Neuronal stem cell (in vitro differentiated cells): ENCODE measurements around the gene FARS2.
"Not testable (repeated sequence)": the region's sequence is repeated elsewhere in the genome, so short reads cannot be mapped to it uniquely, and the experiment has no call there.

Experiments used
- DNase-seq: peaks from one replicate; pipeline ENCODE4 v3.0.0-alpha.2; 2013; ENCODE audit warnings: low spot score
- H2AFZ ChIP-seq: one replicate; pipeline ENCODE4 v1.6.1; 2013; ENCODE audit warnings: mild to moderate bottlenecking, low read length, inconsistent platforms
- H2AK5ac ChIP-seq: 2 replicates; pipeline ENCODE4 v1.6.1; 2013; ENCODE audit warnings: low read depth, mild to moderate bottlenecking, inconsistent platforms, low read length, moderate library complexity, mixed read lengths
- H2BK120ac ChIP-seq: 2 replicates; pipeline ENCODE4 v1.6.1; 2013; ENCODE audit warnings: low read depth, mild to moderate bottlenecking, inconsistent platforms, low read length, moderate library complexity, mixed read lengths
- H2BK12ac ChIP-seq: one replicate; pipeline ENCODE4 v1.6.1; 2013; ENCODE audit warnings: low read length, inconsistent platforms
- H2BK15ac ChIP-seq: 2 replicates; pipeline ENCODE4 v1.6.1; 2013; ENCODE audit warnings: mild to moderate bottlenecking, low read length, inconsistent platforms, mixed read lengths
- H2BK5ac ChIP-seq: one replicate; pipeline ENCODE4 v1.6.1; 2013; ENCODE audit warnings: inconsistent platforms, mild to moderate bottlenecking, low read length, moderate library complexity
- H3K14ac ChIP-seq: one replicate; pipeline ENCODE4 v1.6.1; 2013; ENCODE audit warnings: low read length, inconsistent platforms
- H3K18ac ChIP-seq: 2 replicates; pipeline ENCODE4 v1.6.1; 2013; ENCODE audit warnings: low read length, inconsistent platforms
- H3K23ac ChIP-seq: 2 replicates; pipeline ENCODE4 v1.6.1; 2013; ENCODE audit warnings: low read depth, mild to moderate bottlenecking, mixed read lengths, low read length, inconsistent platforms; ENCODE audit not compliant: poor library complexity
- H3K27ac ChIP-seq: replicated peaks from 3 replicates; pipeline ENCODE4 v1.5.1; 2013; ENCODE audit warnings: low read length, inconsistent platforms
- H3K27me3 ChIP-seq, 3 experiments: 2 replicates each; pipeline ENCODE4 v1.6.1; 2013; ENCODE audit warnings: low read length in 3 of 3, mild to moderate bottlenecking in 2 of 3, inconsistent platforms in 1 of 3, low read depth in 1 of 3, mixed read lengths in 1 of 3, moderate library complexity in 1 of 3; ENCODE audit not compliant: control insufficient read depth in 3 of 3, insufficient read depth in 3 of 3
- H3K36me3 ChIP-seq, 2 donors: replicated peaks in 1 of 2; 2 replicates each; pipeline ENCODE4 v1.6.1; 2013; ENCODE audit warnings: low read length in 2 of 2; ENCODE audit not compliant: control insufficient read depth in 2 of 2, insufficient read depth in 2 of 2
- H3K4ac ChIP-seq: 2 replicates; pipeline ENCODE4 v1.6.1; 2013; ENCODE audit warnings: inconsistent platforms, mild to moderate bottlenecking, low read length, moderate library complexity
- H3K4me1 ChIP-seq, 2 donors: 1 replicate in 1 of 2; 2 replicates in 1 of 2; pipeline ENCODE4 v1.6.1; 2013; ENCODE audit warnings: low read length in 2 of 2, low read depth in 1 of 2; ENCODE audit not compliant: control insufficient read depth in 2 of 2, insufficient read depth in 1 of 2
- H3K4me2 ChIP-seq: one replicate; pipeline ENCODE4 v1.6.1; 2013; ENCODE audit warnings: mild to moderate bottlenecking, low read length, inconsistent platforms; ENCODE audit not compliant: insufficient read depth, poor library complexity, severe bottlenecking
- H3K4me3 ChIP-seq, 2 donors: 2 replicates each; pipeline ENCODE4 v1.5.1; 2013; ENCODE audit warnings: low read length in 2 of 2, mild to moderate bottlenecking in 2 of 2, inconsistent platforms in 1 of 2, moderate library complexity in 1 of 2
- H3K79me1 ChIP-seq: one replicate; pipeline ENCODE4 v1.6.1; 2013; ENCODE audit warnings: low read depth, mild to moderate bottlenecking, inconsistent platforms, low read length, moderate library complexity
- H3K9ac ChIP-seq: one replicate; pipeline ENCODE4 v1.6.1; 2013; ENCODE audit warnings: mild to moderate bottlenecking, low read depth, low read length, inconsistent platforms; ENCODE audit not compliant: poor library complexity
- H3K9me3 ChIP-seq, 2 donors: replicated peaks in 1 of 2; 2 replicates each; pipeline versions ENCODE3 to v1.6.1; 2013; ENCODE audit warnings: low read length in 2 of 2, mild to moderate bottlenecking in 2 of 2, inconsistent platforms in 1 of 2, low read depth in 1 of 2, mixed read lengths in 1 of 2, moderate library complexity in 1 of 2; ENCODE audit not compliant: control insufficient read depth in 2 of 2, insufficient read depth in 1 of 2
- H4K8ac ChIP-seq: one replicate; pipeline ENCODE4 v1.6.1; 2013; ENCODE audit warnings: low read depth, mild to moderate bottlenecking, inconsistent platforms, low read length, moderate library complexity
- H4K91ac ChIP-seq: one replicate; pipeline ENCODE4 v1.6.1; 2013; ENCODE audit warnings: low read length, low read depth, mild to moderate bottlenecking, inconsistent platforms; ENCODE audit not compliant: poor library complexity
- WGBS, 2 donors: extraction: QIAGEN DNeasy Blood & Tissue Kit; methylation state at CpG; one replicate each; pipeline ENCODE4 v1.1.7; 2013; ENCODE audit warnings: missing lambda C conversion rate in 2 of 2, mixed read lengths in 1 of 2; ENCODE audit not compliant: insufficient read length in 2 of 2, insufficient replicate concordance in 1 of 2; ENCODE audit errors: extremely low coverage in 2 of 2; 5-methylcytosine and 5-hydroxymethylcytosine counted together

FARS2 gene

DNA sequence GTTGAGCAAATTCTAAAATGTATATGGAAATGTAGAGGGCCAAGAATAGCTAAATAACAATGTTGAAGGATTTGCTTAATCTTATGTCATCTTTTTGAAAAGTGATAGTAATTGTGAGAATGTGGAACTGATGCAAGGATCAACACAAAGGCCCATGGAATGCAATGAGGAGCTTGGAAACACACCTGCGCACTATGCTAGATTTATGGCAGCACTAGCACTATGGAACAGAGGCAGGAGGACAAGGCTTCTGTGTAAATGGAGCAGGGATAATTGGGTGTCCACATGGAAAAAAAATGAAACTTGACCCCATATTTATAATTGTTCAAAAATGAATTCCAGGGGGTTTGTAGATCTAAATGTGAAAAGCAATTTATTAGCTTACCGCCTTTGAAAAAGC, 298.3 kb downstream of the FARS2 start:
- Histone ChIP-seq H3K79me1 (no peaks in the 10 kb centered on the region), H2BK15ac (no peak overlapping the region), H2BK5ac (no peak overlapping the region), H3K4me1 (peaks cover 0 to 3% of the 10 kb centered on the region in 2 donors), H3K27me3 (no peaks in the 10 kb centered on the region), H3K36me3 (no peaks in the 10 kb centered on the region), H3K9me3 (no peaks in the 10 kb centered on the region), H4K91ac (no peak overlapping the region), H2AFZ (no peak overlapping the region), H2AK5ac (no peak overlapping the region), H2BK120ac (no peak overlapping the region), H3K27ac (no peak overlapping the region), H3K9ac (no peak overlapping the region), H3K4ac (no peak overlapping the region), H4K8ac (no peak overlapping the region), H3K14ac (no peak overlapping the region), H3K4me3 (no peak overlapping the region), H3K4me2 (no peak overlapping the region), H2BK12ac (no peak overlapping the region), H3K18ac (no peak overlapping the region), H3K23ac (no peak overlapping the region)
- DNase-seq = no peak
- no CpG with 5 or more reads among the region's 2 CpGs for WGBS, 2 donors

DNA sequence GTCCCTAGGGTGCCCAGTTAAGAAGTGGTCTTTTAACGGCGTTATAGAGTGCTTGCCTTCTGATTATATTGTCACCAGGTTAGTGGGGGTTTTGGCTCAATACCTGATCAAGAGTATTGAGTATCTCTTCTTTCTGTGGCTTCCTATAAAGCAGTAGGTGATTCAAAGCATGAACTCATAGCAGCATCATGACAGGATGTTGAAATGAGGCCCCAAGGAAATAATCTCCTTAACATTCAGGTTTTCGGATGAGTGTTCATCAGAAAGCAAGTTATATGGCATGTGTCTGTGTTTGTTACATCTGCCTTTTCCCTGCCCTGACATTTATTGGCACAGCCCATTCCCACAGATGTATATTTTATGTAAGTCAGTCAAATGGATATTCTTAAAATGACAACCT, 301.0 kb downstream of the FARS2 start:
- no peak overlapping the region for H3K23ac ChIP-seq
- H3K27ac ChIP-seq = no peak overlapping the region
- no peak overlapping the region for H2AFZ ChIP-seq
- H2BK15ac ChIP-seq = no peak overlapping the region
- no peak overlapping the region for H4K8ac ChIP-seq
- no CpG with 5 or more reads among the region's 3 CpGs for WGBS, 2 donors
- H3K4ac ChIP-seq = no peak overlapping the region
- H3K14ac ChIP-seq = no peak overlapping the region
- DNase-seq = no peak
- H2BK5ac ChIP-seq = no peak overlapping the region
- no peak overlapping the region for H4K91ac ChIP-seq
- H2AK5ac ChIP-seq = no peak overlapping the region
- no peak overlapping the region for H3K18ac ChIP-seq
- H2BK120ac ChIP-seq = no peak overlapping the region
- peaks cover 0 to 2% of the 10 kb centered on the region in 2 donors for H3K4me1 ChIP-seq
- H3K9me3 ChIP-seq = no peaks in the 10 kb centered on the region
- no peak overlapping the region for H3K9ac ChIP-seq
- no peaks in the 10 kb centered on the region for H3K27me3 ChIP-seq
- H3K4me3 ChIP-seq = no peak overlapping the region
- no peak overlapping the region for H2BK12ac ChIP-seq
- no peaks in the 10 kb centered on the region for H3K36me3 ChIP-seq
- H3K4me2 ChIP-seq = no peak overlapping the region
- H3K79me1 ChIP-seq = no peaks in the 10 kb centered on the region

DNA sequence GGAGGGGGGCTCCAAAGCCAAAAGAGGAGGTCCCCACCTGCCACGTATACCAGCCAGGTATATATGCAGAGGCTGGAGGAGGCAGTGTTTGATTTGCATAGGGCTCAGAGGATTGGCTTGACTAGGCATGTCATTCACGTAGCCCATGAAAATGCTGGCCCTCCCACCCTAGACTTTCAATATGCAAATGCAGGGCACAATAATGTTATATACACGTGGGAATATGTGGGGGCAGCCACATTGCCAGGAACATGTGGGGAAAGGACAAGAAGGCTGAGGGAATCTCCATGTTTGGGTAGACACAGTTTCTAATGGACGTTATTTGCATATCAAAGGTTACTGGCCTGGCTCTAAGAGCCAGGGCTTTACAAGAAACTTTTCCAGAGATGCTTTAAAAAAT, 301.8 kb downstream of the FARS2 start:
- H2AK5ac ChIP-seq = no peak overlapping the region
- H2BK15ac ChIP-seq = no peak overlapping the region
- no peak overlapping the region for H3K9ac ChIP-seq
- H3K4me3 ChIP-seq = no peak overlapping the region
- H3K9me3 ChIP-seq = no peaks in the 10 kb centered on the region
- no peaks in the 10 kb centered on the region for H3K36me3 ChIP-seq
- H2BK120ac ChIP-seq = no peak overlapping the region
- H3K27ac ChIP-seq = no peak overlapping the region
- no peak overlapping the region for H2BK12ac ChIP-seq
- no CpG with 5 or more reads among the region's 4 CpGs for WGBS, 2 donors
- no peak overlapping the region for H3K4me2 ChIP-seq
- no peak overlapping the region for H4K91ac ChIP-seq
- H3K27me3 ChIP-seq = no peaks in the 10 kb centered on the region
- no peak overlapping the region for H3K4ac ChIP-seq
- H2BK5ac ChIP-seq = no peak overlapping the region
- no peak overlapping the region for H3K18ac ChIP-seq
- no peak overlapping the region for H4K8ac ChIP-seq
- H3K4me1 ChIP-seq = peaks cover 0 to 2% of the 10 kb centered on the region in 2 donors
- no peak overlapping the region for H3K23ac ChIP-seq
- no peak for DNase-seq
- no peak overlapping the region for H3K14ac ChIP-seq
- H2AFZ ChIP-seq = no peak overlapping the region
- H3K79me1 ChIP-seq = no peaks in the 10 kb centered on the region

DNA sequence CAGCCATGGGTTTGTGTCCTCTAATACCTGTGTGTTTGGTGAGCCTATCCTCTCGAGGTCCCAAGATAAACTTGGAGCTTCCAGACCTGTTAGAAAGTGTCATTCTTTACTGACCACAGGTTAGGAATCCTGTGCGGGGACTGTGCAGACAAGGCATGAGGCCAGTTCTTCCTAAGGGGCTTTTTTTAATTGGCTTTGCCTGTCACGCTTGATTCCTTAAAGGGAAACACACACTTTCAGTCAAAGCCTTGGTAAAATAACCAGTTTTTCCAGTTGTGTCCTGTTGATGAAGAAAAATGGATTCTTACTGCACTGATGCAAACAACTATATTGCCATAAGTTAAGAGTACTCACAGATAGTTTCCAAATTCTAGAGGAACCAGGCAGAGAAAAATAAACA, 303.4 kb downstream of the FARS2 start:
- WGBS, 2 donors = no CpG with 5 or more reads among the region's 3 CpGs
- H3K23ac ChIP-seq, DNase-seq, H2BK12ac ChIP-seq, H2AFZ ChIP-seq, H3K4me2 ChIP-seq, H2BK5ac ChIP-seq, H2AK5ac ChIP-seq, H3K18ac ChIP-seq, H3K9ac ChIP-seq, H3K14ac ChIP-seq, H2BK15ac ChIP-seq, H3K36me3 ChIP-seq, H3K4me1 ChIP-seq, H3K4me3 ChIP-seq, H4K91ac ChIP-seq, H3K27ac ChIP-seq, H3K4ac ChIP-seq, H2BK120ac ChIP-seq, H3K79me1 ChIP-seq, H3K9me3 ChIP-seq, H3K27me3 ChIP-seq, H4K8ac ChIP-seq: not testable (repeated sequence)
